GM13976 (cell line): ENCODE results near the gene MGLL.

Experiments
- DNase-seq: peaks from one replicate; pipeline ENCODE4 v3.0.0; 2012; ENCODE audit warnings: low spot score
- CTCF ChIP-seq: IDR thresholded peaks from 2 replicates; pipeline ENCODE4 v1.5.1; 2012; ENCODE audit warnings: borderline replicate concordance, mild to moderate bottlenecking; ENCODE audit not compliant: insufficient read depth; ENCODE audit errors: extremely low read depth, missing control alignments, control extremely low read depth
- in situ Hi-C: fragments of 300-500 bp; cut with MboI; formaldehyde crosslinking; loops from one replicate; pipeline ENCODE4 v1.12.0; 2022; ENCODE audit warnings: low sequenced_read_pairs, mixed read lengths, inconsistent platforms; ENCODE audit not compliant: unreplicated experiment

The MGLL gene

GRCh38 chr3:127697551-127698240 is 124.6 kb downstream of the MGLL start:
- TF ChIP-seq CTCF = no peak
- in situ Hi-C loops = no loop called here
- DNase-seq = peak; percentile 83

- TF ChIP-seq CTCF = no peak
- no peak for DNase-seq
- in situ Hi-C loops = no loop called here
Observed at GRCh38 chr3:127694467-127695215, 127.7 kb downstream of the MGLL start.

- in situ Hi-C loops = no loop called here
- no peak for TF ChIP-seq CTCF
- DNase-seq = no peak
Observed at GRCh38 chr3:127693336-127693843, 128.9 kb downstream of the MGLL start.

GRCh38 chr3:127692501-127693335 is 129.6 kb downstream of the MGLL start:
- in situ Hi-C loops = no loop called here

GRCh38 chr3:127691974-127692373 is 130.3 kb downstream of the MGLL start:
- DNase-seq = no peak
- no peak for TF ChIP-seq CTCF
- in situ Hi-C loops = no loop called here

More at GRCh38 chr3:127692501-127693335, 129.6 kb downstream of the MGLL start:
- no peak for TF ChIP-seq CTCF
- no peak for DNase-seq

- DNase-seq = no peak
- in situ Hi-C loops = no loop called here
- TF ChIP-seq CTCF = no peak
Observed at GRCh38 chr3:127691489-127691888, 130.8 kb downstream of the MGLL start.
